Pancreas (tissue), 10 donors: ENCODE results near the gene RHOU. TPM values are rescaled to one million over a fixed set of nuclear protein-coding genes. Genes with fewer than 3 reads are reported as not detected.

Experiments
- ATAC-seq, 4 donors: fragments of 200-7000 bp; cut with Tn5 transposase; one replicate each; pipeline versions ENCODE4 v1.8.0 to v1.9.1; 2020; ENCODE audit warnings: mild to moderate bottlenecking in 4 of 4, moderate library complexity in 4 of 4
- DNase-seq, 6 donors: peaks; one replicate each; pipeline ENCODE4 v3.0.0-alpha.2; 2020
- FAIRE-seq: peaks from 2 replicates; lab custom pipeline; 2012; peaks lifted over from hg19 to GRCh38; lab: Jason Lieb, UNC
- H3K27ac ChIP-seq, 4 donors: fragments of 200-600 bp; sonication (generic); 1 replicate in 3 of 4; 2 replicates in 1 of 4; pipeline versions ENCODE4 v1.5.0 to v1.8.0; 2020
- H3K27me3 ChIP-seq, 4 donors: fragments of 200-600 bp; one replicate each; pipeline ENCODE4 v1.8.0; 2021
- H3K36me3 ChIP-seq, 3 donors: fragments of 200-600 bp; sonication (generic) in 1 of 3; one replicate each; pipeline versions ENCODE4 v1.5.0 to v1.8.0; 2020 to 2021
- H3K4me1 ChIP-seq, 3 donors: fragments of 200-600 bp; one replicate each; pipeline ENCODE4 v1.8.0; 2021
- H3K4me3 ChIP-seq, 4 donors: fragments of 200-600 bp; sonication (generic) in 2 of 4; one replicate each; pipeline versions ENCODE4 v1.5.0 to v1.8.0; 2020 to 2021
- H3K9me3 ChIP-seq, 4 donors: fragments of 200-600 bp; one replicate each; pipeline ENCODE4 v1.8.0; 2021
- CTCF ChIP-seq, 4 donors: fragments of 200-600 bp; sonication (generic) in 3 of 4; IDR thresholded peaks; one replicate each; pipeline versions ENCODE4 v1.5.0 to v1.8.0; 2021; ENCODE audit warnings: antibody characterized with exemption in 4 of 4
- WGBS, 2 donors: extraction: QIAGEN DNeasy Blood & Tissue Kit; methylation state at CpG; one replicate each; pipeline ENCODE4 v1.1.7; 2013; 5-methylcytosine and 5-hydroxymethylcytosine counted together
- intact Hi-C, 3 donors: fragments of 100-400 bp; cut with DNase I; formaldehyde crosslinking; loops; one replicate each; pipeline versions ENCODE4 v1.11.1 to v1.14.2; 2022
- polyA plus RNA-seq, 2 donors: library from polyadenylated mRNA; stranded (reverse); fragments of 200-250 nt; gene quantifications; one replicate each; pipeline ENCODE4 v1.2.3, GENCODE V29; 2013
- total RNA-seq, 6 donors: library from RNA; stranded (reverse); fragmentation: NEBNext Ultra II Directional in 4 of 6; extraction: Animal tissue kit (Norgen Biotek cat#: 25700) in 4 of 6; gene quantifications; one replicate each; pipeline versions ENCODE4 v1.2.1 to v1.2.4, GENCODE V29; 2021 to 2023
- donor health status: healthy with polysubstance abuse.
- donor health status: DM: no; HTN: no; CAD: no; lungs with moderate emphysema.
- donor health status: DM: no; HTN: no; CAD: no.
- donor health status: control.
- donor health status: control.
- donor health status: Bipolar disorder and iron deficiency.
- donor health status: DM: yes; HTN: yes; CAD: no.
- donor health status: DM: no; HTN: no; CAD: no.
- donor health status: DM: no; HTN: no; CAD: no.
- donor health status: DM: yes; HTN: yes; CAD: no.

Gene RHOU
- total and polyA plus RNA-seq, 8 donors = 5.4 to 14.1 (median 9.8) TPM

- H3K4me1 ChIP-seq = peaks cover 11 to 19% (median 18%) of the 10 kb centered on the region in 3 donors
- DNase-seq = no peak
- no peak for ATAC-seq
- no peaks in the 10 kb centered on the region for H3K36me3 ChIP-seq
- 96 to 99% methylated on average over 6 of the region's 6 CpGs for WGBS, 2 donors
- no peak for FAIRE-seq
- H3K4me3 ChIP-seq = no peak overlapping the region
- no peaks in the 10 kb centered on the region for H3K27me3 ChIP-seq
- intact Hi-C loops = no loop called here
- no peaks in the 10 kb centered on the region for H3K9me3 ChIP-seq
- no peak for TF ChIP-seq CTCF (IDR thresholded peaks at IDR 0.05)
- H3K27ac ChIP-seq = no peak overlapping the region
Measured at GRCh38 chr1:228723287-228723686, 12.0 kb upstream of the RHOU start.

- Histone ChIP-seq H3K4me3 (no peak overlapping the region), H3K9me3 (no peaks in the 10 kb centered on the region), H3K4me1 (peaks cover 11 to 19% (median 19%) of the 10 kb centered on the region in 3 donors), H3K27ac (no peak overlapping the region), H3K27me3 (no peaks in the 10 kb centered on the region), H3K36me3 (no peaks in the 10 kb centered on the region)
- TF ChIP-seq CTCF (IDR thresholded peaks at IDR 0.05) = no peak
- no peak for FAIRE-seq
- DNase-seq = no peak
- ATAC-seq = no peak
- WGBS, 2 donors = 85 to 87% methylated on average over 6 of the region's 6 CpGs
- intact Hi-C loops = no loop called here
Measured at GRCh38 chr1:228723921-228724320, 11.4 kb upstream of the RHOU start.

- DNase-seq (no peak), FAIRE-seq (no peak), ATAC-seq (no peak)
- Histone ChIP-seq H3K27ac (no peak overlapping the region), H3K4me3 (no peak overlapping the region), H3K9me3 (no peaks in the 10 kb centered on the region), H3K27me3 (no peaks in the 10 kb centered on the region), H3K4me1 (peaks cover 11 to 19% (median 19%) of the 10 kb centered on the region in 3 donors), H3K36me3 (no peaks in the 10 kb centered on the region)
- 80 to 82% methylated on average over 3 of the region's 3 CpGs for WGBS, 2 donors
- no peak for TF ChIP-seq CTCF (IDR thresholded peaks at IDR 0.05)
- intact Hi-C loops = no loop called here
Measured at GRCh38 chr1:228725178-228725577, 10.1 kb upstream of the RHOU start.

GRCh38 chr1:228727681-228728171, 7.6 kb upstream of the RHOU start:
- no peak overlapping the region for H3K27ac ChIP-seq
- intact Hi-C loops = no loop called here
- no peaks in the 10 kb centered on the region for H3K9me3 ChIP-seq
- DNase-seq = no peak
- TF ChIP-seq CTCF (IDR thresholded peaks at IDR 0.05) = no peak
- H3K27me3 ChIP-seq = no peaks in the 10 kb centered on the region
- 4 to 19% methylated on average over 1 of the region's 1 CpG for WGBS, 2 donors
- ATAC-seq = peak in 3 of 4 donors; percentile 64 to 80 (median 70)
- no peak overlapping the region for H3K4me3 ChIP-seq
- FAIRE-seq = no peak
- H3K36me3 ChIP-seq = no peaks in the 10 kb centered on the region
- H3K4me1 ChIP-seq = peaks cover 0 to 10% (median 6%) of the 10 kb centered on the region in 3 donors

- Histone ChIP-seq H3K36me3 (no peaks in the 10 kb centered on the region), H3K9me3 (no peaks in the 10 kb centered on the region), H3K27ac (no peak overlapping the region), H3K4me1 (peaks cover 0 to 17% (median 6%) of the 10 kb centered on the region in 3 donors), H3K4me3 (no peak overlapping the region), H3K27me3 (no peaks in the 10 kb centered on the region)
- intact Hi-C loops = loop anchor here in 2 of 3 donors (10.0 kb wide), 1 partner anchor 422 kb away; no protein-coding TSS in a partner anchor
- 77 to 84% methylated on average over 8 of the region's 8 CpGs for WGBS, 2 donors
- no peak for TF ChIP-seq CTCF (IDR thresholded peaks at IDR 0.05)
- ATAC-seq (no peak), FAIRE-seq (no peak), DNase-seq (no peak)
Measured at GRCh38 chr1:228732426-228732825, 2.9 kb upstream of the RHOU start.
